Stimulated activated naive CD4-positive, alpha-beta T cell (primary cell): ENCODE measurements around the gene KIF3C.
"Not testable (repeated sequence)": the region's sequence is repeated elsewhere in the genome, so short reads cannot be mapped to it uniquely, and the experiment has no call there.

Experiments
- DNase-seq, 6 experiments: peaks; one replicate each; lab custom pipeline; 2025; lab: John Stamatoyannopoulos, UW

The KIF3C gene

GRCh38 chr2:25915944-25916772 is 66.1 kb downstream of the KIF3C start:
- peak in 3 of 6 experiments; percentile 25 to 50 (median 48) for DNase-seq

DNA sequence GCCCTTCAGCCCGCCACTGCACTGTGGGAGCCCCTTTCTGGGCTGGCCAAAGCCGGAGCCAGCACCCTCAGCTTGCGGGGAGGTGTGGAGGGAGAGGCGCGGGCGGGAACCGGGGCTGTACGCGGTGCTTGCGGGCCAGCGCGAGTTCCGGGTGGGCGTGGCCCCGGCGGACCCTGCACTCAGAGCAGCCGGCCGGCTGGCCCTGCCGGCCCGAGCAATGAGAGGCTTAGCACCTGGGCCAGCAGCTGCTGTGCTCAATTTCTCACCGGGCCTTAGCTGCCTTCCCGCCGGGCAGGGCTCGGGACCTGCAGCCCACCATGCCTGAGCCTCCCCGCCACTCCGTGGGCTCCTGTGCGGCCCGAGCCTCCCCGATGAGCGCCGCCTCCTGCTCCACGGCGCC is 66.9 kb downstream of the KIF3C start:
- DNase-seq = not testable (repeated sequence)

DNA sequence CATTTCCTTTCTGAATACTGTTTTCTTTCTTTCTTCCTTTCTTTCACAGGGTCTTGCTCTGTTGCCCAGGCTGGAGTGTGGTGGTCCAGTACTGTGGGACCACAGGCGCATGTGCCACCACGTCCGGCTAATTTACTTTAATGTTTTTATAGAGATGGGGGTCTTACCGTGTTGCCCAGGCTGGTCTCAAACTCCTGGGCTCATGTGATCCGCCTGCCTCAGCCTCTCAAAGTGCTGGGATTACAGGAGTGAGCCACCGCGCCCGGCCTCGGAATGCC is 68.7 kb downstream of the KIF3C start:
- not testable (repeated sequence) for DNase-seq

DNA sequence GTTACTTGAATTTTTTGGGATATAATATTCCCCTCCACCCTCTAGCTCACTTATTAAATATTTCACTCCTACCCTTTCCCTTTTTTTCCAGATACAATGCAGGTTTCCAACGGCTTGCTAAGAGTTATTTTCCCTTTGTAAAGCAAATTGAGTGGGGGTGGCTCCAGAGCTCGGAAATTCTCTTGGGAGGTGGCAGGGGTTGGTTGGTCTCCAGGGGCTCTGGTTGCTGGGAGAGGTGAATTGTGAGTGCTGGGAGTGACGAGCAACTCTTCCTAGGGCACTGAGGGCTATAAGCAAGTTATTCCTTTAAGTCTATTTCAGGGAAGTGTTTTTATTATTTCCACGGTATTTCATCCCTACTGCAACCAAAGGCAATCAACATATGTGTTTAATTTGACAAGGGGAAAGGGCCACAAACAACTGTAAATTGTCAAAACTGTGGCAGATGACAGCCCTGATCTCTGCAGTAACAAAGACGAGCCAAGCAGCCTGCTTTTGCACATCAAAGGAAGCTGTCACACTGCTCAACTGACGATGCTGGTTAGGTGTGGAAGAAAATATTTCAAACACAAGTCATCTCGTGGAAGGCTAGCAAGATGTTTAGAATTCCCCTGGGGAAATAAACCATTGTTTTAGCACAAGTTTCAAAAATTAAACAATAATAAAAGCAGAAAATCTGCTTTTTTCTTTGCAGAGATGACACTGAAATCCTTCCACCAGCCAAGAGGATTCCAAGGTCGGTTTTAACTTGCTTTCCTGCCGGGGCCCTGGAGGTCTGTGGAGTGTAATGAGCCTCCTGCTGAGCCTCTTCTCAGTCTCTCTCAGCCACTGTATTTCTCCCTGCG is 69.2 kb downstream of the KIF3C start:
- DNase-seq = no peak

GRCh38 chr2:25909574-25909973 is 72.7 kb downstream of the KIF3C start:
- not testable (repeated sequence) for DNase-seq

GRCh38 chr2:25905126-25905525 is 77.2 kb downstream of the KIF3C start:
- DNase-seq = no peak

- no peak for DNase-seq
Observed at GRCh38 chr2:25903216-25903776, 79.0 kb downstream of the KIF3C start.

DNA sequence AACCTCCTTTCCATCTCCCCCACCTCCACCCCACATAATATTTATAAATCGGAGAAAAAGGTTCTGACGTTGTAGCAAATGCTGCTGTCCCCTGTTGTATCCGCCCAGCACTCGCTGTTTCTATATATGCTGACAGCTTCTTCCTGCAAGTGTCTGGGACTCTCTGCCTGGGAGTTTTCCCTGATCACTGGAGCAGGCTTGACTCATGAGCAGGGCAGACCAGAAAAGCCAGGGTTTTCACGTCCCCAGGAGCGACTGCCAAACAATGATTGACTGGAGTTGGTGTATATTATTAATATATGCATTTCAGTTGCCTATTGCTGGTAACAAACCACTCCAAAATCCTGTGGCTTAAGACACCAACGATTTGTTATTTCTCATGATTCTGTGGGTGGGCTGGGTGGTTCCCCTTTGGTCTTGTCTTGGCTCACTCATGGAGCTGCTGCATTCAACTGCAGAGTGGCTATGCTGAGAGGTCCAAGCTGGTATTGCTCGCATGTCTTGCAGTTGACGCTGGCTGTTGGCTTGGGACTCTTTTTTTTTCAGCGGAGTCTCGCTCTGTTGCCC is 82.8 kb downstream of the KIF3C start:
- DNase-seq = no peak

GRCh38 chr2:25897506-25897905 is 84.8 kb downstream of the KIF3C start:
- DNase-seq = no peak

- not testable (repeated sequence) for DNase-seq
Observed at GRCh38 chr2:25896308-25896707, 86.0 kb downstream of the KIF3C start.

GRCh38 chr2:25895610-25896009 is 86.7 kb downstream of the KIF3C start:
- no peak for DNase-seq

DNA sequence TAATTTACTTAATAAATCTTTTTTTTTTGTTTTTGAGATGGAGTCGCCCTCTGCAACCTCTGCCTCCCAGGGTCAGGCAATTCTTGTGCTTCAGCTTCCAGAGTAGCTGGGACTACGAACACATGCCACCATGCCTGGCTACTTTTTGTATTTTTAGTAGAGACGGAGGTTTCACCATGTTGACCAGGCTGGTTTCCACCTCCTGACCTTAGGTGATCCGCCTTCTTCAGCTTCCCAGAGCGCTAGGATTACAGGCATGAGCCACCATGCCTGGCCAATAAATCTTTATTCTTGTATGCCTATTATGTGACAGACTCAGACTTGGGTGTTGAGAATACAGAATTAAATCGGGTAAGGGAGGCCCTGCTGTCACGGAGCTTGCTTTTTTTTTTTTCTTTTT is 87.3 kb downstream of the KIF3C start:
- DNase-seq = no peak

DNA sequence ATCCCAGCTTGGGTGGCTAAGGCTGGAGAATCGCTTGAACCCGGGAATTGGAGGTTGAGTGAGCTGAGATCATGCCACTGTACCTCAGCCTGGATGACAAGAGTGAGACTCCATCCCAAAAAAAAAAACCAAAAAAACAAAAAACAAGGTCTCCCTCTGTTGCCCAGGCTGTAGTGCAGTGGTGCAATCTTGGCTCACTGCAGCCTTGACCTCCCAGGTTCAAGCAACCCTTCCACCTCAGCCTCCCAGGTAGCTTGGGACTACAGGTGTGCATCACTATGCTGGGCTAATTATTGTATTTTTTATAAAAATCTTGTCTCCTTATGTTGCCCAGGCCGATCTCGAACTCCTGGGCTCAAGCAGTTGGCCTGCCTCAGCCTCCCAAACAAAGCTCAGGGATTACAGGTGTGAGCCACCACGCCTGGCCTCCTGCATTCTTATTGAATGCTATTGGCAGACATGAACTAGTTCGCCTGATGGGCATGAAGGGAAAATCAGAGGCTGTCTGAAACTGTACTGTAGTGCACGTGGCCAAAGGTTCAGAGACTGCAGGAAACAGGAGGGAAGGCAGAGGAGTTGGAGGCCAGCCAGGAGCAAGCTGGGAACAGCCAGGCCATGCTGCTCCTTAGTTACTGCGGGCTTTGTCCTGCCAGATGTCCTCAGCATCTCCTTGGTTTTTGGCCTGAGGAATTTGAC is 88.0 kb downstream of the KIF3C start:
- DNase-seq = no peak

DNA sequence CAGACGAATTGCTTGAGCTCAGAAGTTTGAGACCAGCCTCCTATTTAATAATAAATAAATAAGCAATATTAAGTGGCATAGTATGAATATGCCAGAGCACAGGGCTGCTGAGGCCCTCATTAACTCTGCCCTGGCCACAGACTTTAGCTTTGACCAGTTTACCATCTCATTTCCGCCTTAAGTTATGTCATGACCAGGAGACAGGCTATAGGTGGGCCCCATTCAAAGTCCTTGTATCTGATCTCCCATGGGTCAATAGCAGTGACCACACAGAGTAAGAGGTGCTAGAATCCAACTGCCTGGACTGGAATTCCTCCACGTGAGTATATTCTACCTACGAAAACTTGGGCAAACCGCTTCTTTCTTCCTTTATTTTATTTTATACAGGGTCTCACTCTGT is 90.6 kb downstream of the KIF3C start:
- DNase-seq = no peak

DNA sequence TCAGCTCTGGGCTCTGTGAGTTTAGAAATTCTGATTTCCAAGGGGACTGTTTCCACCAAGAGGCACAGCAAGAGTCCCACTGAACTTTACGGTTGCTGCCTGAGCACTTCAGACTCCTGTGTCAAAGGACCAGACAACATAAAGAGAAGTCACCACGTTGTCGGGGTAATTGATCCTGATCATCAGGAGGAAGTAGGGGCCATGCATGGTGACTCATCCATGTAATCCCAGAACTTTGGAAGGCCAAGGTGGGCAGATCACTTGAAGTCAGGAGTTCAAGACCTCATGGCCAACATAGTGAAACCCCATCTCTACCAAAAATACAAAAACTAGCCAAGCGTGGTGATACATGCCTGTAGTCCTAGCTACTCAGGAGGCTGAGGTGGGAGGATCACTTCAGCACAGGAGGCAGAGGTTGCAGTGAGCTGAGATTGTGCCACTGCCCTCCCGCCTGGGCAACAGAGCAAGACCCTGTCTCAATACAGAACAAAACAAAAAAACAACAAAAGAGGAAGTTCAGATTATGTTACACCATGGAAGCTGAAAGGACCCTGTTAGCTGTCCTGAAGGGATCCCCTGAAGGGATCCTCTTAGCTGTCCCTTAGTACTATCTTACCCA is 94.6 kb downstream of the KIF3C start:
- no peak for DNase-seq

DNA sequence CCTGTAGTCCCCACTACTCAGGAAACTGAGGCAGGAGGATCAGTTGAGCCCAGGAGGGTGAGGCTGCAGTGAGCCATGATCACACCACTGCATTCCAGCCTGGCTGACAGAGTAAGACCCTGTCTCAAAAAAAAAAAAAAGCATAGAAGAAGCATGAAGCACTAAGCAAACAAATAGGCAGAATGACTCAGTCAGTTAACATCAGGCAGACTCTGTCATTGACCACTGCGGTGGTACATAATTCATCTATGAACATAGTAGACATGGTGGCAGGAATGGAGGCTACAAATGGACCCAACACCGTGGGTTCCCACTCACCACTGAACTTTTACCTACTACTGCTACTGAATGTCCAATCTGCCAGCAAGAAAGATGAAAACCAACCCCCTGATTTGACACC is 96.4 kb downstream of the KIF3C start:
- DNase-seq = no peak

DNA sequence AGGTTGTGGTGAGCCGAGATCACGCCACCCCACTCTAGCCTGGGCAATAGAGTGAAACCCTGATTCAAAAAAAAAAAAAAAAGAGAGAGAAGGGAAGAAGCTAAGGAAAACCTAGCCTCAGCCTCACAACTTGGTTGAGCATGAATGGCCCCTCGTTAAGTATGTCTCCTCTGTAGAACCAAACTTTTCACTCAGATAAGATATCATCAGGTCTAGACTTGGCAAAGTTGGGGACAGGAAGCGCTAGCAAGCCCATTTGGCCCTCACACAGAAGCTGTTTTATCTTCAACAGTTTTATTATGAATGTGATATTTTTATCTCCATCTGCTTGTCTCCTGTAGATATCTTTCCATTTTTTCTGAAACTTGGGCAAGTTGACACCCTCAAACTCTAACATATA is 100.5 kb downstream of the KIF3C start:
- DNase-seq = no peak

DNA sequence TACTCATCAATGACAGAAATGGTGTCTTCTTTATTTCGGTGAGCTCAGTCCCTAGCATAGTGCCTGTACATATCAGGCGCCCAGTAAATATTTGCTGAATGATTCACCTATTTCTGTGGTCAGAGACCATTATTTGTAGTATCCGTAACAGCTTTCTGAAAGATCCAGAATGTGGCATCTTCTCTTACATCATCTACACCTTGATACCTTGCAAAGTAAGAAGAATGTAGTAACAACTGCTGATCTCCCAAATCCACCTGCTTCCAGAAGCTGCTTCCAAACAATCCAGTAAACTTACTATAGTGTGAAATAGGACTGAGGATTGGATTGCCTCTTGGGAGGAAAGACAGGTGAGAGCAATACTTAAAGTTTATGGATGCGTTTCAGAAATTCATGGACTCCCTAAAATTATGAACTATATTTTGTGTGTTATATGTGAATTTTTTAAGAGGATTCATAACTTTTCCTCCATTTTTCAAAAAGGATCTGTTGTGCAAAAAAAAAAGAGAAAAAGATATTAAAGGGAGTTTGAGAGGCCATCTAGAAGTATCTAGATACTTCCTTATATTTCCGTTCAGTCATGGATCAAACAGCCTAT is 103.1 kb downstream of the KIF3C start:
- DNase-seq = no peak

DNA sequence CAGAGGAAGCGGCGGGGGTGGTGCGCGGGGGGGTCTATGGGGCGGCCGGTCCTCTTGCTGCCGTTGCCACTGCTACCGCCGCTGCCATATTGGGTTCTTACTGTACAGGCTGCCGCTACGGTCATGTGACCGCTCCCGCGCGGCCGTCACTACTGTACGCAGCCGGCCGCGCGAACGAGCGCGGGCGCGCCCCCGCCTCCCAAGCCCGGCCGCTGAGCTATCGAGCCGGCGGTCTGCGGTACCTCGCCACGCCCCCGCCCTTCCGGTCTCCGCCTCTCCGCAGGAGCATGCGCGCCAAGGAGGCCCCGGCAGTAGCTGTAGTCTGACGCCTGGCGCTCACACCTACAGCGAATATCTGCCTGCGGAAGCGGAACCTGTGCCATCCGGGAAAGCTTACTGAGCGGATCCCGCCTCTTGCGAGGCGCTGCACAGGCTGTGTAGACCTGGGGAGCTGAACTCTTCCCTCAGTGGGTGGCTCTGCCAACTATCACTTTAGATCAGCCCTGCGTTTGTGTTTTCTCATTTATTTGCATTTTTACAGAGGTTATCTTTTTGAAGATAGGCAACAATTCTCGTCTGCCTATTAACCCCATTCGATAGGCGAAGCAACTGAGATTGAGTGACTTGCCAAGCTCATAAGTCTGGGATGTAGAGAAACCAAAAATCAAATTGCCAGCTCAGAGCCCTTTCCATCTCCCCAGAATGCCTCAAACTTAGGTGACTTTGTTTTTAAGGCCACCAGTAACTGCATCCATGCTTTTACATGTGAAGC is 103.8 kb downstream of the KIF3C start, which contains the start of gene ASXL2:
TSS of gene ASXL2 (minus strand) at position 127 of the 772 bp plus-strand sequence. CDS start 265 bp downstream, outside the sequence.
- DNase-seq = peak; percentile 92 to 97 (median 95)
